Measurements from ENCODE around the gene XRCC4. TPM values are rescaled to one million over a fixed set of nuclear protein-coding genes. Genes with fewer than 3 reads are reported as not detected.

XRCC4 gene
- total RNA-seq, 2 donors from 2014 or later: 2.9 to 3.4 TPM

DNA sequence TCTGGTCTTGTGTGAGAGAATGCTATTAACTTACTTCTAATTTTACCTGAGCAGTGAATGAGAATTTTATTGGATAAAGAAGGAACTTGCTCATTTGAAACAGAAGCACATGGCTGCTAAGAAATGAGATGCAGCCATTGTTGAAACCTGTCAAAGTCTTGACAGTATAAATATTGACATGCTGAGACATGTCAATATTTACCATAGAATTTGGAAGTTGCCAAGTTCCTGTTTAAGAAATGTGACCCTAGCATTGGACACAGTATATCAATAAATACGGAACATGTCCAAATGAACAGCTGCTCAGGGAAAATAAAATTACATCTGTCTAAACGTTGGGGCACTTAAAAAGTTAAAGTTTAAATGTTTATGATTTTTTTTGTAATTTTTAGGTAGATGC lies 7.8 kb downstream of the XRCC4 start:
- no peak for ATAC-seq
- no peak for DNase-seq
- Mint-ChIP-seq H3K4me3 (no peak overlapping the region), H3K27ac (no peak overlapping the region), H3K27me3 (no peaks in the 10 kb centered on the region), H3K36me3 (ENCODE audit: low read depth) (no peaks in the 10 kb centered on the region), H3K4me1 (no peaks in the 10 kb centered on the region)
- H3K9me3 ChIP-seq (ENCODE audit: control insufficient read depth, low read length, poor library complexity, severe bottlenecking): no peaks in the 10 kb centered on the region

DNA sequence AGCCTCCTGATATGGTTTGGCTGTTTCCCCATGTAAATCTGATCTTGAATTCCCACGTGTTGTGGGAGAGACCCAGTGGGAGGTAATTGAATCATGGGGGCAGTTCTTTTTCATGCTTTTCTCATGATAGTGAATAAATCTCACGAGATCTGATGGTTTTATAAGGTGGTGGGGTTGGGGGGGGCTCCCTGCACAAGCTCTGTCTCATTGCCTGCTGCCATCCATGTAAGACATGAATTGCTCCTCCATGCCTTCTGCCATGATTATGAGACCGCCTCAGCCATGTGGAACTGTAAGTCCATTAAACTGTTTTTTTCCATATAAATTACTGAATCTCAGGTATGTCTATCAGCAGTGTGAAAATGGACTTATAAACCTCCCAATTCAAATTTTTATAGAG lies 12.8 kb downstream of the XRCC4 start:
- no peak for ATAC-seq
- H3K9me3 ChIP-seq (ENCODE audit: control insufficient read depth, low read length, poor library complexity, severe bottlenecking): no peaks in the 10 kb centered on the region
- H3K4me1 Mint-ChIP-seq: peaks cover 10% of the 10 kb centered on the region
- no peak for DNase-seq
- H3K36me3 Mint-ChIP-seq (ENCODE audit: low read depth): no peaks in the 10 kb centered on the region
- H3K27ac Mint-ChIP-seq: no peak overlapping the region
- no peaks in the 10 kb centered on the region for H3K27me3 Mint-ChIP-seq
- H3K4me3 Mint-ChIP-seq: no peak overlapping the region

DNA sequence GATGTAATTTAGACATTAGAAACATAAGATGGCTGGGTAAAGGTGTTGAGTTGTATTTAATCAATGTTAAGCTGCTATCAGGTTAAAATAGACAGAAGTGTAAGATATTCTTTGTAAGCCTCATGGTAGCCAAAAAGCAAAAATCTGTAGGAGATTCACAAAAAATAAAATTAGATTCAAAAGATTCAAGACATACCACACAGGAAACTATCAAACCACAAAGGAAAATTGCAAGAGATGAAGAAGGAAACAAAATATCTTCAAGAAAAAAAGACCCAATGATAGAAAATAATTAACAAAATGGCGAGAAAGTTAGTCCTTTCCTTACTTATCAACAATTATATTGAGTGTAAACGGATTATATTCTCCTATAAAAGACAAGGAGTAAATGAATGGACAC lies 15.3 kb downstream of the XRCC4 start:
- Mint-ChIP-seq H3K27ac (no peak overlapping the region), H3K4me1 (peaks cover 10% of the 10 kb centered on the region), H3K4me3 (no peak overlapping the region), H3K36me3 (ENCODE audit: low read depth) (peaks cover 4% of the 10 kb centered on the region), H3K27me3 (no peaks in the 10 kb centered on the region)
- DNase-seq: no peak
- H3K9me3 ChIP-seq (ENCODE audit: control insufficient read depth, low read length, poor library complexity, severe bottlenecking): no peaks in the 10 kb centered on the region
- no peak for ATAC-seq

DNA sequence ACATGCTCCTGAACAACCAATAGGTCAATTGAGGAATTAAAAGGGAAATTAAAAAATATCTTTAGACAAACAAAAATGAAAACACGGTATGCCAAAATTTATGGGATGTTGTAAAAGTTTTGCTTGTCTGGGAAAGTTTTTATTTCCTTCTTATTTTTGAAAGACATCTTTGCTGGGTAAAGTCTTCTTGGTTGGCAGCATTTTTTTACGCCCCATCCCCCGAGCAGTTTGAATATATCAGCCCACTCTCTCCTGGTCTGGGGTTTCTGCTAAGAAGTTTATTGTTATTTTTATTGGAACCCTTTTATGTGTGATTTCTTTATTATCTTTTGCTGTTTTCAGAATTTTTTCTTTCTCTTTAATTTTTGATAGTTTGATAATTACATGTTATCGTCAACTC lies 16.3 kb downstream of the XRCC4 start:
- Mint-ChIP-seq H3K36me3 (ENCODE audit: low read depth) (peaks cover 4% of the 10 kb centered on the region), H3K4me3 (no peak overlapping the region), H3K27me3 (no peaks in the 10 kb centered on the region), H3K27ac (no peak overlapping the region), H3K4me1 (peaks cover 10% of the 10 kb centered on the region)
- H3K9me3 ChIP-seq (ENCODE audit: control insufficient read depth, low read length, poor library complexity, severe bottlenecking): no peaks in the 10 kb centered on the region
- DNase-seq (no peak), ATAC-seq (no peak)

DNA sequence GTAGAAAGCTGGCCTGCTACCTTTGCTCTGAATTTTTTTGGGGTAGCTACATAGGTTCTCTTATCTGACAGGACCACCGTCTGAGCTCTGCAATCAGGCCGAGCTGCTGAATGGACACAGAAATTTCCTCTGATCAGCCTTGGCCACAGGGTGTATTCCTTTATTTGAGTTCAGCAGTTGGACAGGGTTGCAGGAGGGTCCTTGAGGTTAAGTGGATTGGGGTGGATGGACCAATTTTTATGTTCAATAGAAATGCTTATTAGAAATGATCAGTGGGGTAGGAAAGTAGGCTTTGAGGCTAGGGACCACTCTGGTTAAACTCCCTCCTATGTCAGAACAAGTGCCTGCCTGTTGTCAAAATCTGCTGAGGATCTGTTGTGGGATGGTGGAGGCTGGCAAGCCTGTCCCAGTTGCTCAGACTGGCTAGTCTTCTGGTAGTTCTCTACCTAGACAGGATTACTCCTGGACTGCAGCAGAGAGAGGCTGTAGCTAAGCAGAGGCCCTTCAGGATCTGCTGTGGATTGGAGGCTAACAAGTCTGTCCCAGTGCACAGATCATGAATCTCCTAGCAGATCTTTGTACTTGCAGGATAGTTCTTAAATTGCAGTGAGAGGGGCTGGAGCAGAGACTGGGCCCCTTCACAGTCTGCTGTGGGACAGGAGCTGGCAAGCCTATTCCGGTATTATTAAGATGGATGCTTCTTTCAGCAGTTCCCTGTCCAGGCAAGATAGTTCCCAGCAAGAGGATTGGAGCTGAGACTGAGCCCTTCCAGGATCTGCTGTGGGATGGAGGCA lies 18.0 kb downstream of the XRCC4 start:
- Mint-ChIP-seq H3K4me1 (peaks cover 10% of the 10 kb centered on the region), H3K27ac (no peak overlapping the region), H3K4me3 (no peak overlapping the region), H3K36me3 (ENCODE audit: low read depth) (peaks cover 4% of the 10 kb centered on the region), H3K27me3 (no peaks in the 10 kb centered on the region)
- no peak for ATAC-seq
- no peaks in the 10 kb centered on the region for H3K9me3 ChIP-seq (ENCODE audit: control insufficient read depth, low read length, poor library complexity, severe bottlenecking)
- no peak for DNase-seq

DNA sequence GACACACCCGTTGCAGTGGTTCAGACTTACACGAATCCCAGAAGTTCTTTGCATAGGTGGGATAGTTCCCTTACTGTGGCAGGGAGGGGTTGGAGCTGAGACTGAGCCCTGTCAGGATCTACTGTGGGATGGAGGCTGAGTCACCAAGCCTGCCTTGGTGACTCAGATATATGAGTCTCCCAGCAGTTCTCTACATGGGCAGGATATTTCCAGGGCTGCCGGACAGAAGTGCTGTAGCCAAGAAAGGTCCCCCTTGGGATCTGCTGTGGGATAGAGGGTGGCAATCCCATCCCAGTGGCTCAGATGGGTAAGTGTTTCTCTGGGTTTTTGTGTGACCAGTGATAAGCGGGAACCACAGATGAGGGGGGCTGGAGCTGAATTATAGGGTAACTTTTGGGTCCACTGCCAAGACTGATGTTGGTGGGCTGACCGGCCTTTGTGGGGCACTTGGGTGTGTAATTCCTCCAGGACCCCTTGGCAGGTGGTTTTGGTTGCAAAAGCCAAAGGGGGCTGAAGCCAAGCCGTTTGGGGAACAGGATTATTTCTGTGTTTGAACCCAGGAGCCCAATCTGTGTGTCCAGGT lies 18.7 kb downstream of the XRCC4 start:
- no peak for ATAC-seq
- Mint-ChIP-seq H3K4me3 (no peak overlapping the region), H3K4me1 (peaks cover 10% of the 10 kb centered on the region), H3K27ac (no peak overlapping the region), H3K36me3 (ENCODE audit: low read depth) (peaks cover 4% of the 10 kb centered on the region), H3K27me3 (no peaks in the 10 kb centered on the region)
- no peak for DNase-seq
- no peaks in the 10 kb centered on the region for H3K9me3 ChIP-seq (ENCODE audit: control insufficient read depth, low read length, poor library complexity, severe bottlenecking)

DNA sequence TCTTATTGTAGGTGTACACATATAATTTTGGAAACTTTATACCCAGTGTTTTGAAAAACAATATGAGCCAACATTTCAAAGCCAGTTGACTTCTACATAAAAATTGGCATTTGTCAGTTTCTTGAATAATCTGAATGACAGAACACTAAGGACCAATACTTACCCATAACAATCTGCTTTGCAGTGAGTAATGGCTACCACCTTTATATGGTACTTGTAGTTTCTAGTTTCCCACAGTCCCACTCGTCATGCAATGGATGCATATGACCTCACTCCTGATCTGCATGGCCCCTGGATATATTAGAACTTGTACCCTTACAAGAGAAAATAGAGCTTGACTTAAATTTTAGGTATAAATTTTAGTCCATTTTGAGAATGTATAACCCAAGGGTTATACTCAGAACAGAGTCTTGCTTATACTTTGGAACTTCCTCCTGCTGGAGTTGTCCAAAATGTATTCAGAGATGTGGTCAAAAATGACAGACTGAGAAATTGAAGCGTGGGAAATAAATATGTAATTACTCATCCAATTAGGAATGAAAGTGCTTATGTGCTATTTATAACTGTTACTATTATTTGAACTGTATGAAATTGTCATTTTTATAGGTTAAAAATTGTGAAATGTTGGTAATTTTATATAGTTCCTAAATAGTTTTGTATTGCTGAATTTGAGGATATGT lies 19.5 kb downstream of the XRCC4 start:
- no peaks in the 10 kb centered on the region for H3K9me3 ChIP-seq (ENCODE audit: control insufficient read depth, low read length, poor library complexity, severe bottlenecking)
- ATAC-seq (no peak), DNase-seq (no peak)
- Mint-ChIP-seq H3K4me3 (no peak overlapping the region), H3K27ac (no peak overlapping the region), H3K4me1 (peaks cover 10% of the 10 kb centered on the region), H3K27me3 (no peaks in the 10 kb centered on the region), H3K36me3 (ENCODE audit: low read depth) (peaks cover 4% of the 10 kb centered on the region)

DNA sequence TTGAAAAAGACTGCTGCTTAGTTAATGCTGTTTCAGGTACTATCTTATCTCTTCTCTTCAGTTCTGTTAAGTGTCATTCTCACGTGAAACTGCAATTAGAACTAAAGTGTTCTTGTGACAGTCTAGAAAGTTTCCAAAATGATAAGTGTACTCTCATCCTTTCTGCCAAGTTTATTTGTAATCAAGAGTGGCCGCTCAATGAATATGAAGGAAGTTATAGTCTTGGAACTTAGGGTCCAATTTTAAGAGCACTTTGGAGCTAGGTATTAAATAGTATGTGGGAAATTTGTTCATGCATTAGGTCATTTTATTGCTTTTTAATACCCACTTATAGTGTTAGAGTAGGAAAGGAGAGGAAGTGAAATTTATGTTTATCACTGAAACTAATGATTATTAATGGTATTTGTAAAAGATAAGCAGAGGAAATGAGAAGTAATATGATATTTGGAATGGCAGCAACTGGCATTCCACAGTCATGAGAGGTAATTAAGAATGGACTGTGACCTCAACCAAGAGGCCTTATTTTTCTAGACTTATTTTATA lies 20.4 kb downstream of the XRCC4 start:
- no peak for DNase-seq

DNA sequence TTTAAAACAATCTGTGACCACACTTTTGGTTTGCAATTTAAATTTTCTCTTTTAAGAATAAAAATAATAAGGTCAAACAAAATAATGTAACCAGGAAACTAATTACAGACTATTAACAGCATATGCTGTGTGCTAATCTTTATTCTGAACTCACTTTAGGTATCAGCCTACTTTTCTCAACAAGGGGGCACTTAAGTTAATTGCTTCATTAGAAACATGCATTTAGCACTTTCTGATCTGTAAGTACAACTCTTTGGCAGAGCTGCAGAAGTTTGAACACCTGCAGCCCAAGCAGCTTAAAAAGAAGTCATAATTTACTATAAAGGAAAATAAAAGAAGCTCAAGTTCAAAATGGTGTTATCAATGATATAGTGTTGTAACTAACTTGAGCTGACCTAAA lies 21.7 kb downstream of the XRCC4 start:
- ATAC-seq (no peak), DNase-seq (no peak)
- Mint-ChIP-seq H3K4me1 (no peaks in the 10 kb centered on the region), H3K36me3 (ENCODE audit: low read depth) (peaks cover 4% of the 10 kb centered on the region), H3K27me3 (no peaks in the 10 kb centered on the region), H3K4me3 (no peak overlapping the region), H3K27ac (no peak overlapping the region)
- H3K9me3 ChIP-seq (ENCODE audit: control insufficient read depth, low read length, poor library complexity, severe bottlenecking): no peaks in the 10 kb centered on the region

More for the DNA sequence above, 20.4 kb downstream of the XRCC4 start:
- no peak overlapping the region for H3K4me3 Mint-ChIP-seq
- peak overlapping the region; percentile 6 for H3K27ac Mint-ChIP-seq
- H3K9me3 ChIP-seq (ENCODE audit: control insufficient read depth, low read length, poor library complexity, severe bottlenecking): no peaks in the 10 kb centered on the region
- peaks cover 2% of the 10 kb centered on the region for H3K4me1 Mint-ChIP-seq
- ATAC-seq: no peak
- H3K36me3 Mint-ChIP-seq (ENCODE audit: low read depth): peaks cover 4% of the 10 kb centered on the region
- H3K27me3 Mint-ChIP-seq: no peaks in the 10 kb centered on the region

DNA sequence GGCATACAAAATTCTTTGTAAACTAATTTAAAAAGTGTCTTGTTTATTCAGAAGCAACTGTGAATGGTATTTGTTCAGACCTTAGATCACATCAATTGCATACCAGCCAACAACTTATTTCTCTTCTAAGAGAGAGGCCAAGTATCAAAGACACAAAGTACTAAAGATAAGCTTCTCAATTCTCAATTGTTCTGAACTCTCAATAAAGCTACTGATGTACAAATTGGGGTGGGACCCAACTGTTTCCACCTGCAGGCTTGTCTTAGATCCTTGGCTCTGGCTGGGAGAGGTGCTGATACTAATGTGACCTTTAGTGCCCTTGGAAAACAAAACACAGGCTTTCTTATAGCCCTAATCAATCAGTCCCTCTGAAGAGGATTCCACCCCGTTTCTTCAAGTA lies 22.1 kb downstream of the XRCC4 start:
- no peak overlapping the region for H3K27ac Mint-ChIP-seq
- H3K36me3 Mint-ChIP-seq (ENCODE audit: low read depth): peaks cover 4% of the 10 kb centered on the region
- DNase-seq: no peak
- no peaks in the 10 kb centered on the region for H3K4me1 Mint-ChIP-seq
- no peak for ATAC-seq
- no peak overlapping the region for H3K4me3 Mint-ChIP-seq
- no peaks in the 10 kb centered on the region for H3K27me3 Mint-ChIP-seq
- no peaks in the 10 kb centered on the region for H3K9me3 ChIP-seq (ENCODE audit: control insufficient read depth, low read length, poor library complexity, severe bottlenecking)

DNA sequence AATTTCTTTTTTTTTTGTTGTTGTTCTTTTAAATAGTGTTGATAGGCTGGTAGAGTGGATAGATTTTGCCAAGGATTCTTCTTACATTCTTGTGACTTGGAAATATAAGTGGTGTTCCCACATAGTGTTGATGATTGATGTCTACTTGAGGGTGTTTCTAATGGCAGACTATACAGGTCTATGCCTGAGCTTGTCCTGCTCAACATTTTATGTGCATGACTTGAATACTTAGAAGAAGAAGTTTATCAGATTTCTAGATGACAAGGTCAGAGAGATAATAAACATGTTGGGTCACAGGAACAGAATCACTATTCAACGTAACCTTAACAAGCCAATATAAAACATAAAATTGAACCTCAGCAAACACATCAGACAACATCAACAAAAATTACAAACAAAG lies 24.2 kb downstream of the XRCC4 start:
- H3K27ac Mint-ChIP-seq: no peak overlapping the region
- no peaks in the 10 kb centered on the region for H3K27me3 Mint-ChIP-seq
- H3K36me3 Mint-ChIP-seq (ENCODE audit: low read depth): no peaks in the 10 kb centered on the region
- no peak overlapping the region for H3K4me3 Mint-ChIP-seq
- no peak for ATAC-seq
- no peaks in the 10 kb centered on the region for H3K9me3 ChIP-seq (ENCODE audit: control insufficient read depth, low read length, poor library complexity, severe bottlenecking)
- H3K4me1 Mint-ChIP-seq: no peaks in the 10 kb centered on the region
- no peak for DNase-seq

DNA sequence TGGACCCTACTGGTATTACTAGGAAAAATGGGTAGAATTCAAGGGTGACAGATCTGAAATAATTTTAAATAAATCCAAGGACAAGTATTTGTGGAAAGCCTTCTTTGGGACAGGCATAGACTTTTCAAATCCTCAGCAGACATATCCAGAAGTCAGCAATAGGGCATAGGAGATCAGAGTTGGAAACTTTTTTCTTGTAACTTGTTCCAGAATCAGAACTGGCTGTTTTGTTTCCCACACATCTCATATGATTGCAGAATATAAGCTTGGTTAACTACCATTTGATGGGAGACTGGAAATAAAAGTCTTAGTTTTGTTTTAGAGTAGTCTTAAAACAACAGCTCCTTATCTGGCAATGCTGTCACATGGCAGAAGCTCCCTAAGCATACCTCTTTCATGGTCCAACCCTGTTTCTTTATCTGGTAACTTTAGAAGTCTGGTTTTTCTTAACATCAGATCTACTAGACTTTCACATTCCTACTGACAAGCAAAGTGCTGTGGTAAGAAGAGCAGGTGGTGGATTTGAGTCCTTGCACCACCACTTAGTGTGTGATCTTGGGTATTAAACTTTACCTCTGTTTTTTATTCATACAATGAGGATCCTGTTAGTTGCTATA lies 25.1 kb downstream of the XRCC4 start:
- no peaks in the 10 kb centered on the region for H3K4me1 Mint-ChIP-seq
- no peaks in the 10 kb centered on the region for H3K9me3 ChIP-seq (ENCODE audit: control insufficient read depth, low read length, poor library complexity, severe bottlenecking)
- H3K27ac Mint-ChIP-seq: no peak overlapping the region
- H3K27me3 Mint-ChIP-seq: no peaks in the 10 kb centered on the region
- H3K36me3 Mint-ChIP-seq (ENCODE audit: low read depth): no peaks in the 10 kb centered on the region
- ATAC-seq (no peak), DNase-seq (no peak)
- H3K4me3 Mint-ChIP-seq: no peak overlapping the region

DNA sequence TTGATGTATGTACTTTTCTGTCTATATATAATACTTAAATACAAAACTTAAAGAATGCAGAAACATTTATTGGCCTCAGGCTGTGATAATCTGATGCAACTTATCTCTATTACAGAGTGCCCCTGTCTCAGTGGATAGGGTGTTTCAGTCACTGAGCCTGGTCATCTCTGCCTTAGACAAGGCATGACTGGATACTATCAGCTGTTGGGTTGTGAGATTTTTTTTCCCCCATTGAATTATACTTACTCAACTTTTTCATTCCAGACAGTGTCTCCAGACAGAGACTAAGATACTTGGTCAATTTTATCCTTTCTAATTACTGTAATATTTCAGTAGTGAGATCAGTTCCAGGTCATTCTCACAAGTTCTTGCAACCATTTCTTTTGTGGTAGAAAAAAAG lies 26.7 kb downstream of the XRCC4 start:
- Mint-ChIP-seq H3K27ac (no peak overlapping the region), H3K4me3 (no peak overlapping the region), H3K27me3 (no peaks in the 10 kb centered on the region), H3K4me1 (no peaks in the 10 kb centered on the region), H3K36me3 (ENCODE audit: low read depth) (no peaks in the 10 kb centered on the region)
- no peaks in the 10 kb centered on the region for H3K9me3 ChIP-seq (ENCODE audit: control insufficient read depth, low read length, poor library complexity, severe bottlenecking)
- no peak for DNase-seq
- no peak for ATAC-seq

Measured in T-helper 17 cell (primary cell).